AG09309 (cell line): ENCODE results near the gene CDK5.

Source experiments
- DNase-seq: peaks from one replicate; pipeline ENCODE4 v3.0.0-alpha.2; 2010; ENCODE audit warnings: low read depth
- H3K4me3 ChIP-seq: 2 replicates; pipeline ENCODE4 v1.5.1; 2011; ENCODE audit warnings: mild to moderate bottlenecking, low read depth, low read length, moderate library complexity; ENCODE audit not compliant: control insufficient read depth
- TF ChIP-seq, protein P1 (sequence below): IDR thresholded peaks from 2 replicates; pipeline ENCODE4 v1.5.1; 2011; ENCODE audit warnings: mild to moderate bottlenecking, low read depth, low read length, inconsistent platforms; ENCODE audit not compliant: insufficient read depth, control insufficient read depth; ENCODE audit errors: missing control alignments

CDK5 gene

DNA sequence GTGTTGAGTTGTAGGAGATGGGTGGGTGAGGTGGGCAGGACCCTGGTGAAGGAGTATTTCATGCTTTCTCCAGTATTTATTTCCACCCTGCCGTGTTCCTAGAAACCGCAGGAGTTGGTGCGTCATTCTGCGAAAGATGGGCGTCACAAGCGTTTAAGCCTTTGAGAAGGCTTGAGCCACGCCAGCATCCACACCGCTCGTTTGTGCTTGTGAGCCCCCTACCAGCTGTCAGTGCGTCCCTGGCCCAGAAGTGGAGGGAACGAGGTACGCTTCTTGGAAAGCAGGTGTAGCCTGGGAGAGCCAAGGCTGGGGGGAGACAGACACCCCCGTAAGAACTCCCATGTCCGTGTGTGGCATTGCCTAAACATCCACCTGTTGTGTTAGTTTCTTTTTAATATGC lies 34.3 kb upstream of the CDK5 start:
- TF ChIP-seq, protein P1, sequence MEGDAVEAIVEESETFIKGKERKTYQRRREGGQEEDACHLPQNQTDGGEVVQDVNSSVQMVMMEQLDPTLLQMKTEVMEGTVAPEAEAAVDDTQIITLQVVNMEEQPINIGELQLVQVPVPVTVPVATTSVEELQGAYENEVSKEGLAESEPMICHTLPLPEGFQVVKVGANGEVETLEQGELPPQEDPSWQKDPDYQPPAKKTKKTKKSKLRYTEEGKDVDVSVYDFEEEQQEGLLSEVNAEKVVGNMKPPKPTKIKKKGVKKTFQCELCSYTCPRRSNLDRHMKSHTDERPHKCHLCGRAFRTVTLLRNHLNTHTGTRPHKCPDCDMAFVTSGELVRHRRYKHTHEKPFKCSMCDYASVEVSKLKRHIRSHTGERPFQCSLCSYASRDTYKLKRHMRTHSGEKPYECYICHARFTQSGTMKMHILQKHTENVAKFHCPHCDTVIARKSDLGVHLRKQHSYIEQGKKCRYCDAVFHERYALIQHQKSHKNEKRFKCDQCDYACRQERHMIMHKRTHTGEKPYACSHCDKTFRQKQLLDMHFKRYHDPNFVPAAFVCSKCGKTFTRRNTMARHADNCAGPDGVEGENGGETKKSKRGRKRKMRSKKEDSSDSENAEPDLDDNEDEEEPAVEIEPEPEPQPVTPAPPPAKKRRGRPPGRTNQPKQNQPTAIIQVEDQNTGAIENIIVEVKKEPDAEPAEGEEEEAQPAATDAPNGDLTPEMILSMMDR: no peak
- H3K4me3 ChIP-seq: no peak overlapping the region
- no peak for DNase-seq

DNA sequence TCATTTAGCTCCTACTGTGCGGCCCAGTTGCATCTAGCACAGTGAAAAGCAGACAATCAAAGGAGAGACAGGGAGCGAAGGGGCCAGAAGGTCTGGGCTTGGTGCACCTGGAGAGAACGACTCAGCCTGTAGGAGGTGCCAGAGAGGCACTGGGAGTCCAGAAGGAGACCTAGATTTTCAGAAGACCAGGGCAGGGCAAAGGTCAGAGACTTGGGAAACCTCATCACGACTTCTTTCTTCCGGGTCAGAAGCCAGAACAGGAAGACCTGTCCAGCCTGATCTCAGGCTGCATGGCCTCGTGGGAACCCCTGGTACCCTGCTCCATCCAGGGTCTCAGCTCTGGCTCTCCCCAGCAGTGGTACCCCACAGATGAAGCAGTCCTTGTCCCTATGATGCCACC lies 33.7 kb upstream of the CDK5 start:
- DNase-seq: no peak
- TF ChIP-seq, protein P1: peak; percentile 56
- H3K4me3 ChIP-seq: no peak overlapping the region

DNA sequence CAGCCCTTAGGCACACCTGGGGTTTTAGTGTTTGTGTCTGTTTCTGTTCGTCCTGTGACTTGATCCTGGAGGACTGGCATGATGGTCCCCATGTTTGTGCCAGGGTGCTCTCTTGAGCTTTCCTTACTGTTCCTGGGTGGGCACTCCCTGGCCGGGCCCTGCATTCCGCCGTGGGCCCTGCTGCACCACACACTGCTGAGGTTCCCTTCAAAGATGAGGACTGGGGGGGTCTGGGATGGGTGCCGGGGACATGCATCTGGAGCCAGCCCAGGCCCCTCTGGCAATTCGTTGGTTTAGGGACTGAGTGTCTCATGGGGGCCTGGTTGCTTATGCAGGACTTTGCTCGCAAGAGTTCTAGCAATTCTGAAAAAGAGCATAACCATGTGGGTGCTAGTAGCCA lies 33.3 kb upstream of the CDK5 start:
- TF ChIP-seq, protein P1: no peak
- no peak overlapping the region for H3K4me3 ChIP-seq
- no peak for DNase-seq

DNA sequence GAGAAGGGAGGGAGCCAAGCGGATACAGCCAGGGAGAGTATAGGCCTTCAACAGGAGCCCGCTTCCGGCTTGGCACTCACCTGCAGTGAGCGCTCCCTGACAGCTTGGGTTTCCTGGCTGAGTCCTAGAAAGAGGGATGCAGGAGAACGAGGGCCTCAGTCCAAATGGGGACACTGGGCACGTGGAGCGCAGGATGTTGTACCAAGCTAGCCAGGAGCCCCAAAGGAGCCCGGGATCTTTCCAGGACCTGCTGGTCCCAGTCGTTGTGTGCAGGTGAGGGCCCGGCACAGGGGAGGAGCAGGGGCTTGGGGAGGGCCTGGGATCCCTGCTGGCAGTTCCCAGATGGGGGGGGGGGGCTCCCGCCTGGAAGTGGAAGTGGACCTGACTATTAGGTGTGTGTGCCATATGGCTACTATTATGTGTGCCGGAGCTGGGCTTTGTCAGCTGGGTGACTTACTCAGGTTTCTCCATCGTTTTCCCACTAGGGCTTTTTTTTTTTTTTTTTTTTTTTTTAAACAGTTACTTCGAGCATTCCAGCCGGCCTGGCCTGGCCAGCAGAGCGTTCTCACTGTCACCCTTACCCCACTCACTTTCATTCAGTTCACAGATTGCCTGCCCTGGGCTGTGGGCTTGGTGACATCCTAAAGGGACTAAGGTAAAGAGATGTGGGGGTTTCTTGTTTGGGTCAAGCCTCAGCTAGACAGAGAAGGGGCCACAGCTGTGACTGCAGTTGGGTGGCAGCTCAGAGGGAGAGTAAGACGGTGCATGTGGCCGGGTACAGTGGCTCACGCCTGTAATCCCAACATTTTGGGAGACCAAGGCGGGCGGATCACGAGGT lies 32.4 kb upstream of the CDK5 start:
- H3K4me3 ChIP-seq: no peak overlapping the region
- no peak for DNase-seq
- TF ChIP-seq, protein P1: no peak

DNA sequence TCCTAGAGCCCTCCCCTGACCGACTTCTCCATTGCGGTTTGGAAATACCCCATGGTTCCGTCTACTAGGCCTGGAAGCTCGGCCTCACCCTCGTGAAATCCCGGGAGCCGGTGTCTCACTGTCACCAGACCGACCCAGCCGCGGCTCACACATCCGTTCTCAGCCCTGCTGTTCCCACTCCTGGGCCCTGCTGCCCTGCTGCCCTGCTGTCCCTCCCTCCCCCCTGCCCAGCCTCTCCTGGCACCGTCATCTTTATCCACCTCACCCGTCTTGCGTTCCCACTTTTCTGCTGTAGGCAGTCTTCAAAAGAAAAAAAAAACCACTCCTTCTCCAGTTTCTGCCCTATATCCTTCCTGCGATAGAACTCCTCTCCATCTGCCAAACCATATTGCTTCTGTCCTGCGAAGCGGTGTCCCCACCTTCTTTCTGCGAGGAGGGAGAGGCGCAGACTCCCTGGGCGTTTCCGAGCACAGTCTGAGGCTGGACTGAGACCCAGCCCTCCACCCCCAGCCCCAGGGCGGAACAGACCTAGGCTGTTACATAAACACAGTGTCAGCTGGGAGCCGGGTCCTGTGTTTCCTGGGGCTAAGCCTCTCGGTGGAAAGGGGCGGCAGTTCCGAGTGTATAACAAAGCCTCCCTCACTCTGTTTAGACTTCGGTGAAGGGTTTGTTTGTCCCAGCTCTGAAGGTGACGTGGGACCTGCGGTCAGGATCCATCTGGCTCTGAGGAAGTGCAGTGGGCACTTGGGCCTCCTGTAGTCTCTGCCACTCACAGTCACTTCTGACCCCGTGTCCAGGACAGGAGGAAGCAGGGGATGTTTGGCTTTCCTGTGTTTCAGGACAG lies 31.4 kb upstream of the CDK5 start:
- peak overlapping the region; percentile 91 for H3K4me3 ChIP-seq
- DNase-seq: no peak
- TF ChIP-seq, protein P1: no peak

DNA sequence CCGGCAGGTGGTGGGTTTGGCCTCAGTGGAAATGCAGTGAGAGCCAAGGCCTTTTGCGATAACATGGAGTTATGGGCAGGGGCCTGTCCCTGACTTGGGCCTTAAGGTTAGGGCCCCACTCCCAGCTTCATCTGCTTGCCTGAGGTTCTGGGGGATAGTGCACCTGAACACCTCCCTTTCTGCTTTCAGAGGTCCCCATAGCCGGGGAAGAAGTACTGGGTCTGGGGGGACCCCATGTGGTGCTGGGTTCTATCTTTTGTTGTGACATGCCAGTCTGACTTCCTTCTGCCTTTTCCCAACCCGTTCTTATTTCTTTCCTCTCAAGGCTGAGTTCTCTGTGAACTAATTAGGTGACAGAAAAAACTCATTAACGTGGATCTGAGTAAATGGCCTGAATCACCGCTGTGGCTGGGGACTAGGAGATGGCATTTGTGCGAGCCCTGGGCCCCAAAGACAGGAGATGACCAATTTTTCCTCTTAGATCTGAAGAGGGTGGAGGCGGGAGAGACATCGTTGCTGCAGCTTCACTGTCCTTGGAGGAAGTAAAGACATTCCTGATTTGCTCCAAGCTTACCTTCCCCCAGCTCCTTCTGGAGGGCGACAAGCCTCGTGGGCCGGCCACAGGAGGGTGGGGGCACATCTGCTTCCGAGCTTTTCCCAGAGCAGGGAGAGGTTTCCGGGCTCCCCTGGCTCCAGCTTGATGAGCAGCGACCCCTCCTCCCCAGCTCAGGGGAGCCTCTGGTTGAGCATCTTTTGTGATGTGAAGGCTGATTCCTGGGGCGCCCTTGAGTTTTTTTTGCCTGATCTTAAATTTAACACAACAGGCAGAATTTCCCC lies 30.5 kb upstream of the CDK5 start:
- DNase-seq: no peak
- TF ChIP-seq, protein P1: no peak
- peak overlapping the region; percentile 91 for H3K4me3 ChIP-seq
